Subcutaneous preadipocyte (primary cell): ENCODE data around the gene TUG1. TPM values are rescaled to one million over a fixed set of nuclear protein-coding genes. Genes with fewer than 3 reads are reported as not detected.

Source experiments
- small RNA-seq: library from RNA; depleted of rRNA; stranded (forward); fragments of <200 nt; gene quantifications from one replicate; pipeline ENCODE3, GENCODE V24; 2012
- total RNA-seq: library from RNA; depleted of rRNA; stranded (reverse); fragments of >200 nt; gene quantifications from 2 replicates; pipeline ENCODE4 v1.2.3, GENCODE V29; 2012

The TUG1 gene
- total RNA-seq = 41.9 and 54.2 TPM in 2 replicates

GRCh38 chr22:30968924-30969531 lies at the start of gene TUG1:
TUG1 (plus strand) TSS chr22:30969265.

GRCh38 chr22:30968015-30968923 lies 796 bp upstream of the TUG1 start, which contains the start of gene MORC2:
MORC2 (minus strand) TSS chr22:30968774; CDS start chr22:30967889, 885 bp downstream.

Small RNA genes lying within 50 kb of the gene (small RNA-seq; reads per million reads assigned to genes)
- gene RF01892 = not detected

Other genes starting within 250 kb of the TUG1 start
- gene MORC2, start 491 bp upstream of the TUG1 start, total RNA-seq = 14.3 and 19.0 TPM in 2 replicates
- gene SMTN, start 112.1 kb downstream of the TUG1 start, total RNA-seq = 69.8 and 129 TPM in 2 replicates
- 30.1 and 74.2 TPM in 2 replicates for gene SELENOM, start 138.3 kb downstream of the TUG1 start, total RNA-seq
- gene INPP5J, start 153.7 kb downstream of the TUG1 start, total RNA-seq = under 0.01 and 0.39 TPM in 2 replicates
- 0.20 TPM in 1 of 2 replicates, not detected in the other for gene PLA2G3, start 171.2 kb downstream of the TUG1 start, total RNA-seq
- 26.1 and 29.5 TPM in 2 replicates for gene RNF185, start 190.9 kb downstream of the TUG1 start, total RNA-seq
- gene LIMK2, start 243.0 kb downstream of the TUG1 start, total RNA-seq = 9.6 and 13.6 TPM in 2 replicates